ENCODE measurements around the gene COL20A1.

The COL20A1 gene

GRCh38 chr20:63315731-63316491 lies 22.9 kb downstream of the COL20A1 start:
- H3K4me3 ChIP-seq (ENCODE audit: low read depth, low read length), result no peak overlapping the region
- no peak for TF ChIP-seq CTCF (IDR thresholded peaks at IDR 0.05; ENCODE audit: control insufficient read depth, extremely low read depth, insufficient read depth)
- DNase-seq (ENCODE audit: low read depth), result no peak

- H3K4me3 ChIP-seq (ENCODE audit: low read depth, low read length), result no peak overlapping the region
- DNase-seq (ENCODE audit: low read depth), result no peak
- TF ChIP-seq CTCF (IDR thresholded peaks at IDR 0.05; ENCODE audit: control insufficient read depth, extremely low read depth, insufficient read depth), result no peak
Measured at GRCh38 chr20:63316502-63316921, 23.5 kb downstream of the COL20A1 start.

- no peak overlapping the region for H3K4me3 ChIP-seq (ENCODE audit: low read depth, low read length)
- no peak for TF ChIP-seq CTCF (IDR thresholded peaks at IDR 0.05; ENCODE audit: control insufficient read depth, extremely low read depth, insufficient read depth)
- DNase-seq (ENCODE audit: low read depth), result no peak
Measured at GRCh38 chr20:63317061-63317460, 24.1 kb downstream of the COL20A1 start.

- H3K4me3 ChIP-seq (ENCODE audit: low read depth, low read length), result no peak overlapping the region
- DNase-seq (ENCODE audit: low read depth), result no peak
- no peak for TF ChIP-seq CTCF (IDR thresholded peaks at IDR 0.05; ENCODE audit: control insufficient read depth, extremely low read depth, insufficient read depth)
Measured at GRCh38 chr20:63317601-63318291, 24.8 kb downstream of the COL20A1 start.

- TF ChIP-seq CTCF (IDR thresholded peaks at IDR 0.05; ENCODE audit: control insufficient read depth, extremely low read depth, insufficient read depth), result no peak
- DNase-seq (ENCODE audit: low read depth), result no peak
- H3K4me3 ChIP-seq (ENCODE audit: low read depth, low read length), result no peak overlapping the region
Measured at GRCh38 chr20:63318391-63319163, 25.6 kb downstream of the COL20A1 start.

- DNase-seq (ENCODE audit: low read depth), result no peak
- TF ChIP-seq CTCF (IDR thresholded peaks at IDR 0.05; ENCODE audit: control insufficient read depth, extremely low read depth, insufficient read depth), result no peak
- no peak overlapping the region for H3K4me3 ChIP-seq (ENCODE audit: low read depth, low read length)
Measured at GRCh38 chr20:63319164-63320040, 26.4 kb downstream of the COL20A1 start.
